Upper lobe of right lung (tissue), 1 donor: Measurements from ENCODE around the gene RAP1GAP2. TPM values are rescaled to one million over a fixed set of nuclear protein-coding genes. Genes with fewer than 3 reads are reported as not detected.

ENCODE experiments used
- ATAC-seq: fragments of 200-7000 bp; cut with Tn5 transposase; one replicate; pipeline ENCODE4 v1.9.1; 2020; ENCODE audit warnings: mild to moderate bottlenecking, moderate library complexity
- DNase-seq: peaks from one replicate; pipeline ENCODE4 v3.0.0-alpha.2; 2020
- H3K27ac ChIP-seq: fragments of 200-600 bp; one replicate; pipeline ENCODE4 v1.8.0; 2022
- H3K27me3 ChIP-seq: fragments of 200-600 bp; one replicate; pipeline ENCODE4 v1.8.0; 2022; ENCODE audit warnings: mild to moderate bottlenecking
- H3K36me3 ChIP-seq: fragments of 200-600 bp; one replicate; pipeline ENCODE4 v1.8.0; 2022
- H3K4me1 ChIP-seq: fragments of 200-600 bp; one replicate; pipeline ENCODE4 v1.8.0; 2022
- H3K4me3 ChIP-seq: fragments of 200-600 bp; one replicate; pipeline ENCODE4 v1.8.0; 2022; ENCODE audit warnings: mild to moderate bottlenecking
- H3K9me3 ChIP-seq: fragments of 200-600 bp; one replicate; pipeline ENCODE4 v1.8.0; 2022
- CTCF ChIP-seq: fragments of 200-600 bp; IDR thresholded peaks from one replicate; pipeline ENCODE4 v1.8.0; 2022; ENCODE audit warnings: antibody characterized with exemption
- intact Hi-C: fragments of 100-400 bp; cut with DNase I; formaldehyde crosslinking; loops from one replicate; pipeline ENCODE4 v1.11.0; 2022
- total RNA-seq: library from RNA; stranded (reverse); fragmentation: NEBNext Ultra II Directional; extraction: Animal tissue kit (Norgen Biotek cat#: 25700); gene quantifications from one replicate; pipeline ENCODE4 v1.2.1, GENCODE V29; 2021
- donor health status: DM: no; HTN: yes; CAD: no; lungs with severe emphysema.

The RAP1GAP2 gene
- total RNA-seq, 1 donor from 2014 or later: 16.1 TPM

DNA sequence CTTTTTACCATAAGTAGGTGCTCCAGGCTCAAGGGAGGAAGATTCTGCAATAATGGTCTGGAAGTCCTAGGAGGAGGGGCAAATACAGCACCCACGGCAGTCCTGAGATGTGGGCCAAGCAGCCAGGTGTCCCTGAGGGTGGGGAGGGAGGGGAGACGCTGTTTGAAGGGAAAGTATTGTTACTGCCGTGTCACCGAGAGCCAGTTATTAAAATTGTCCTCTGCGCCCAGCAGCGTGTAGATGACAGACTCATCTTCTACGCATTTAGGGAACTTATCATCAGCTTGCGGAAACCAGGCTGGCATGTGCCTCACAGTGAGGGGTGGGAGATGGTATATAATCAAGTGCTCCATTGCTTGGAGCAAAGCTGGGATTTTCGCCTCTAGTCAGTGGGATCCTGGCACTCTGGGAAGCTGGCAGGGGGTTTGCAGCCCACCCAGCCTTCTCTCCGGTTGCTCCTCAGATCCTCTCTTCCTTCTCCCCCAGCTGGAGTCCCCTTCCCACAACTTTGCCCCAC, 162.5 kb downstream of the RAP1GAP2 start:
- H3K9me3 ChIP-seq: no peaks in the 10 kb centered on the region
- no peak for TF ChIP-seq CTCF
- no peaks in the 10 kb centered on the region for H3K4me1 ChIP-seq
- ATAC-seq (no peak), DNase-seq (peak; percentile 10)
- intact Hi-C loops: no loop called here
- H3K27ac ChIP-seq: no peak overlapping the region
- H3K36me3 ChIP-seq: no peaks in the 10 kb centered on the region
- no peaks in the 10 kb centered on the region for H3K27me3 ChIP-seq
- no peak overlapping the region for H3K4me3 ChIP-seq

- ATAC-seq (no peak), DNase-seq (peak; percentile 51)
- Histone ChIP-seq H3K27me3 (no peaks in the 10 kb centered on the region), H3K36me3 (no peaks in the 10 kb centered on the region), H3K27ac (no peak overlapping the region), H3K4me3 (no peak overlapping the region), H3K9me3 (no peaks in the 10 kb centered on the region), H3K4me1 (no peaks in the 10 kb centered on the region)
- no peak for TF ChIP-seq CTCF
- intact Hi-C loops: no loop called here
Measured at GRCh38 chr17:2959371-2960130, 163.3 kb downstream of the RAP1GAP2 start.

- Histone ChIP-seq H3K4me1 (no peaks in the 10 kb centered on the region), H3K36me3 (no peaks in the 10 kb centered on the region), H3K4me3 (no peak overlapping the region), H3K27ac (no peak overlapping the region), H3K27me3 (no peaks in the 10 kb centered on the region), H3K9me3 (no peaks in the 10 kb centered on the region)
- TF ChIP-seq CTCF: no peak
- intact Hi-C loops: no loop called here
- ATAC-seq: no peak
- DNase-seq: no peak
Measured at GRCh38 chr17:2961446-2961845, 165.2 kb downstream of the RAP1GAP2 start.

GRCh38 chr17:2962236-2962635, 166.0 kb downstream of the RAP1GAP2 start:
- Histone ChIP-seq H3K9me3 (no peaks in the 10 kb centered on the region), H3K4me3 (no peak overlapping the region), H3K27me3 (no peaks in the 10 kb centered on the region), H3K27ac (no peak overlapping the region), H3K36me3 (no peaks in the 10 kb centered on the region), H3K4me1 (no peaks in the 10 kb centered on the region)
- TF ChIP-seq CTCF: no peak
- intact Hi-C loops: no loop called here
- DNase-seq (peak; percentile 28), ATAC-seq (no peak)

GRCh38 chr17:2962729-2963128, 166.5 kb downstream of the RAP1GAP2 start:
- Histone ChIP-seq H3K27me3 (no peaks in the 10 kb centered on the region), H3K36me3 (no peaks in the 10 kb centered on the region), H3K27ac (no peak overlapping the region), H3K4me1 (no peaks in the 10 kb centered on the region), H3K4me3 (no peak overlapping the region), H3K9me3 (no peaks in the 10 kb centered on the region)
- DNase-seq (peak; percentile 48), ATAC-seq (no peak)
- TF ChIP-seq CTCF: no peak
- intact Hi-C loops: no loop called here
